PC-9 (cell line): ENCODE data around the gene CELA3A.

Source experiments
- EZH2 ChIP-seq: fragments of 200-600 bp; sonication (generic); IDR thresholded peaks from 2 replicates; pipeline ENCODE4 v1.8.0; 2017; ENCODE audit warnings: antibody characterized with exemption, low read depth
- TF ChIP-seq, protein P1 (sequence below): fragments of 200-600 bp; sonication (generic); conservative IDR thresholded peaks from 2 replicates; pipeline ENCODE4 v1.6.1; 2017; ENCODE audit warnings: mixed run types, antibody characterized with exemption, mild to moderate bottlenecking, moderate library complexity

DNA sequence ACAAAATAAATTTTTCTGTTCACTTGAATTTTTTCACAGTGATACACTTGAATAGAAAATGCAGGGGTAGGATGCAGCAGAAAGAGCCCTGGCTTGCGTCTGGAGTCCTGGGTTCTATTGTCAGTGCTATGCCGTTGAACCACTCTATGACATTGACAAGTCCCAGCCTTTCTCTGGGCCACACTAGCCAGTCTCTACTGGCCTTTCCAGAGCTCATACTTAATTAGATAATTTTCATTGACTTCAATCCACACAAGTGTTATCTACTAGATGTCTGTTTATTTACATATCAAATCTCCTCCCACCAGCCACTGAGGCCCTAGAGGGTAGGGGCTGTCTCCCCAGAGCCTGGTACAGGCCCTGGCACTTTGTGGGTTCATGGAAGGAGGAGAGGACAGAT, 40.1 kb upstream of the CELA3A start:
- TF ChIP-seq, protein P1, sequence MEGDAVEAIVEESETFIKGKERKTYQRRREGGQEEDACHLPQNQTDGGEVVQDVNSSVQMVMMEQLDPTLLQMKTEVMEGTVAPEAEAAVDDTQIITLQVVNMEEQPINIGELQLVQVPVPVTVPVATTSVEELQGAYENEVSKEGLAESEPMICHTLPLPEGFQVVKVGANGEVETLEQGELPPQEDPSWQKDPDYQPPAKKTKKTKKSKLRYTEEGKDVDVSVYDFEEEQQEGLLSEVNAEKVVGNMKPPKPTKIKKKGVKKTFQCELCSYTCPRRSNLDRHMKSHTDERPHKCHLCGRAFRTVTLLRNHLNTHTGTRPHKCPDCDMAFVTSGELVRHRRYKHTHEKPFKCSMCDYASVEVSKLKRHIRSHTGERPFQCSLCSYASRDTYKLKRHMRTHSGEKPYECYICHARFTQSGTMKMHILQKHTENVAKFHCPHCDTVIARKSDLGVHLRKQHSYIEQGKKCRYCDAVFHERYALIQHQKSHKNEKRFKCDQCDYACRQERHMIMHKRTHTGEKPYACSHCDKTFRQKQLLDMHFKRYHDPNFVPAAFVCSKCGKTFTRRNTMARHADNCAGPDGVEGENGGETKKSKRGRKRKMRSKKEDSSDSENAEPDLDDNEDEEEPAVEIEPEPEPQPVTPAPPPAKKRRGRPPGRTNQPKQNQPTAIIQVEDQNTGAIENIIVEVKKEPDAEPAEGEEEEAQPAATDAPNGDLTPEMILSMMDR = no peak
- no peak for TF ChIP-seq EZH2
